Keratinocyte (primary cell): ENCODE measurements around the gene CNN3.

Experiments used
- EZH2 ChIP-seq: IDR thresholded peaks from one replicate; pipeline ENCODE4 v1.6.1; 2012; ENCODE audit warnings: inconsistent platforms, mild to moderate bottlenecking, low read length, moderate library complexity
- TF ChIP-seq, protein P1 (sequence below), 3 experiments: IDR thresholded peaks in 1 of 3; conservative IDR thresholded peaks in 1 of 3; optimal IDR thresholded peaks in 1 of 3; 2 replicates in 2 of 3; 3 replicates in 1 of 3; pipeline versions ENCODE3 to v1.5.1; 2011; ENCODE audit warnings: low read length in 3 of 3, mild to moderate bottlenecking in 3 of 3, moderate library complexity in 2 of 3, control low read depth in 1 of 3, inconsistent platforms in 1 of 3; ENCODE audit not compliant: insufficient read depth in 2 of 3; ENCODE audit errors: extremely low read depth in 1 of 3

DNA sequence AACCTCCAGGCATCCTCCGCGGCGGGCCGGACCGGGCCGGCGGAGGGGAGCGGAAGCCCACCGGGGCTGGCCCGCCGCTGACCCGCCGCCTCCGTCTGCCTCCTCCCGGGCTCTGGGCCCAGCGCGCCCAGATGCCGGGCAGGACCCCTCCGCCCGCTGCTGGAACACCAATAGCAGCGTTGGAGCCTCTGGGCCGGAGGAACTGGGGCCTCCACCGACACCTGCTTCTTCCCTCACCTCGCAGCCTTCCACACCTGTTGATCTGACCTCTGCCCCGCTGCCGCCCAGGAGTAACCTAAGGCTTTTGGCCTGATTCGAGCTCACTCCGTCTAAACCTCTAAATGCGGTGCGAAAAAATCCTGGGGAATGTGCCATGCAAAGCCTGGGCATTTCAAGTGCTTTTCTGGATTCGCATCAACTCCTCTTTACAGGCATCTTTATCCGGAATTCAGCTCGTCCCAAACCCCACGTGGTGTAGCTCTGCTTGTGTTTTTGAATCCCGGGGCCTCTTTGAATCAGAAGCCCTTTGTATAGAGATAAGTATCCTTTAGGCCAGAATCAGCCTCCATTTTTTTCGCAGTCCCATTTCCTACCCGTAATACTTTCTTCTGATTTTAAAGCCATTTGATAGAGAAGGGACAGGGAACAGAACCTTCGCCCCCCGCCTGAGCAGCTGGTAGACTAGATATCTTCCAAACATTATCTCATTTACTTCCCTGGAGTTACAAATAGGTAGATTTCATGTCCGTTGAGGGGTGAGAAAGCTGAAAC is 680 bp upstream of the CNN3 start:
- TF ChIP-seq, protein P1, sequence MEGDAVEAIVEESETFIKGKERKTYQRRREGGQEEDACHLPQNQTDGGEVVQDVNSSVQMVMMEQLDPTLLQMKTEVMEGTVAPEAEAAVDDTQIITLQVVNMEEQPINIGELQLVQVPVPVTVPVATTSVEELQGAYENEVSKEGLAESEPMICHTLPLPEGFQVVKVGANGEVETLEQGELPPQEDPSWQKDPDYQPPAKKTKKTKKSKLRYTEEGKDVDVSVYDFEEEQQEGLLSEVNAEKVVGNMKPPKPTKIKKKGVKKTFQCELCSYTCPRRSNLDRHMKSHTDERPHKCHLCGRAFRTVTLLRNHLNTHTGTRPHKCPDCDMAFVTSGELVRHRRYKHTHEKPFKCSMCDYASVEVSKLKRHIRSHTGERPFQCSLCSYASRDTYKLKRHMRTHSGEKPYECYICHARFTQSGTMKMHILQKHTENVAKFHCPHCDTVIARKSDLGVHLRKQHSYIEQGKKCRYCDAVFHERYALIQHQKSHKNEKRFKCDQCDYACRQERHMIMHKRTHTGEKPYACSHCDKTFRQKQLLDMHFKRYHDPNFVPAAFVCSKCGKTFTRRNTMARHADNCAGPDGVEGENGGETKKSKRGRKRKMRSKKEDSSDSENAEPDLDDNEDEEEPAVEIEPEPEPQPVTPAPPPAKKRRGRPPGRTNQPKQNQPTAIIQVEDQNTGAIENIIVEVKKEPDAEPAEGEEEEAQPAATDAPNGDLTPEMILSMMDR (optimal IDR thresholded peaks at IDR 0.05 in 1 of 3, IDR thresholded peaks at IDR 0.05 in 1 of 3, conservative IDR thresholded peaks at IDR 0.05 in 1 of 3; ENCODE audit: extremely low read depth in 1 of 3, insufficient read depth in 2 of 3, low read length in 3 of 3): no peak
- no peak for TF ChIP-seq EZH2
